Bronchial epithelial cell (primary cell): Measurements from ENCODE around the gene NFX1. TPM values are rescaled to one million over a fixed set of nuclear protein-coding genes. Genes with fewer than 3 reads are reported as not detected.
A peak's percentile ranks its signal among the peaks of the same experiment; 100 is the strongest.

Source experiments
- DNase-seq: peaks from one replicate; pipeline ENCODE4 v3.0.0-alpha.2; 2010; ENCODE audit warnings: low read depth
- FAIRE-seq: peaks from 2 replicates; lab custom pipeline; 2011; peaks lifted over from hg19 to GRCh38; lab: Jason Lieb, UNC
- H3K27me3 ChIP-seq: 2 replicates; pipeline ENCODE4 v1.5.1; 2011; ENCODE audit warnings: low read length; ENCODE audit not compliant: control insufficient read depth, insufficient read depth
- H3K36me3 ChIP-seq: 2 replicates; pipeline ENCODE4 v1.5.1; 2011; ENCODE audit warnings: low read length; ENCODE audit not compliant: control insufficient read depth, insufficient read depth
- H3K4me3 ChIP-seq: 2 replicates; pipeline ENCODE4 v1.5.1; 2011; ENCODE audit warnings: mild to moderate bottlenecking, low read depth, low read length, control low read depth
- total RNA-seq: library from RNA; depleted of rRNA; stranded (reverse); fragments of >200 nt; gene quantifications from 2 replicates; pipeline ENCODE4 v1.2.1, GENCODE V29; 2014
- TF ChIP-seq, protein P1 (sequence below): IDR thresholded peaks from 2 replicates; pipeline ENCODE4 v1.5.1; 2011; ENCODE audit warnings: mild to moderate bottlenecking, moderate library complexity, low read length, control low read depth, inconsistent platforms; ENCODE audit not compliant: insufficient read depth, severe bottlenecking

The NFX1 gene
- total RNA-seq, 1 donor from 2014 or later: 19.2 TPM

DNA sequence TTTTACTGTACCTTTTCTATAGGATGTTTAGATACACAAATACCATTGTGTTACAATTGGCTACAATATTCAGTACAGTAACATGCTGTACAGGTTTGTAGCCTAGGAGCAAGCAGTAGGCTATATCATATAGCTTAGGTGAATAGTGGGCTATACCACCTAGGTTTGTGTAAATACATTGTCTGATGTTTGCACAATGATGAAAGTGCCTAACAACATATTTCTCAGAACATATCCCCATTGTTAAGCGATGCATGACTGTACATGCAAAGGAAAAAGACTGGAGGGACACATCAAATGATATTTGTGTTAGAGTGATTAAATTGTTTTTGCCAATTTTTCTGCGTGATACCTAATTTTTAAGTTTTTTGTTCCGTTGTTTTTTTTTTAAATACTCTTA lies 20.2 kb upstream of the NFX1 start:
- DNase-seq (peak; percentile 77), FAIRE-seq (no peak)
- TF ChIP-seq, protein P1, sequence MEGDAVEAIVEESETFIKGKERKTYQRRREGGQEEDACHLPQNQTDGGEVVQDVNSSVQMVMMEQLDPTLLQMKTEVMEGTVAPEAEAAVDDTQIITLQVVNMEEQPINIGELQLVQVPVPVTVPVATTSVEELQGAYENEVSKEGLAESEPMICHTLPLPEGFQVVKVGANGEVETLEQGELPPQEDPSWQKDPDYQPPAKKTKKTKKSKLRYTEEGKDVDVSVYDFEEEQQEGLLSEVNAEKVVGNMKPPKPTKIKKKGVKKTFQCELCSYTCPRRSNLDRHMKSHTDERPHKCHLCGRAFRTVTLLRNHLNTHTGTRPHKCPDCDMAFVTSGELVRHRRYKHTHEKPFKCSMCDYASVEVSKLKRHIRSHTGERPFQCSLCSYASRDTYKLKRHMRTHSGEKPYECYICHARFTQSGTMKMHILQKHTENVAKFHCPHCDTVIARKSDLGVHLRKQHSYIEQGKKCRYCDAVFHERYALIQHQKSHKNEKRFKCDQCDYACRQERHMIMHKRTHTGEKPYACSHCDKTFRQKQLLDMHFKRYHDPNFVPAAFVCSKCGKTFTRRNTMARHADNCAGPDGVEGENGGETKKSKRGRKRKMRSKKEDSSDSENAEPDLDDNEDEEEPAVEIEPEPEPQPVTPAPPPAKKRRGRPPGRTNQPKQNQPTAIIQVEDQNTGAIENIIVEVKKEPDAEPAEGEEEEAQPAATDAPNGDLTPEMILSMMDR: no peak
- no peaks in the 10 kb centered on the region for H3K27me3 ChIP-seq
- peaks cover 11% of the 10 kb centered on the region for H3K36me3 ChIP-seq
- no peak overlapping the region for H3K4me3 ChIP-seq

GRCh38 chr9:33272061-33272460 lies 18.3 kb upstream of the NFX1 start:
- no peaks in the 10 kb centered on the region for H3K27me3 ChIP-seq
- no peak overlapping the region for H3K4me3 ChIP-seq
- TF ChIP-seq, protein P1: no peak
- H3K36me3 ChIP-seq: peaks cover 16% of the 10 kb centered on the region
- DNase-seq: no peak
- no peak for FAIRE-seq

- DNase-seq (no peak), FAIRE-seq (no peak)
- peaks cover 20% of the 10 kb centered on the region for H3K36me3 ChIP-seq
- no peaks in the 10 kb centered on the region for H3K27me3 ChIP-seq
- no peak overlapping the region for H3K4me3 ChIP-seq
- TF ChIP-seq, protein P1: no peak
These were observed 16.9 kb upstream of the NFX1 start for GRCh38 chr9:33273266-33273971.

DNA sequence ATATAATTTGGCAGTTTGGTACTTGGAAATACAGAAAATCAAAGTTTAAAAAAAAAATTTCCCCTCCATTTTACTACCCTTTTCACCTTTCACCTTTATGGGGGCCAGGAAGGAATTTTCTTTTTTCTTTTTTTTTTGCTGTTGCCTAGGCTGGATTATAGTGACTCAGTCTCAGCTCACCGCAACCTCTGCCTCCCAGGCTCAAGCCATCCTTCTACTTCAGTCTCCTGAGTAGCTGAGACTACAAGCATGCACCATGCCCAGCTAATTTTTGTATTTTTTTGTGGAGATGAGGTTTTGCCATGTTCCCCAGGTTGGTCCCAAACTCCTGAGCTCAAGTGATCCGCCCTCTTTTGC lies 16.4 kb upstream of the NFX1 start:
- TF ChIP-seq, protein P1: no peak
- Histone ChIP-seq H3K4me3 (no peak overlapping the region), H3K27me3 (no peaks in the 10 kb centered on the region), H3K36me3 (peaks cover 20% of the 10 kb centered on the region)
- FAIRE-seq: no peak
- no peak for DNase-seq

DNA sequence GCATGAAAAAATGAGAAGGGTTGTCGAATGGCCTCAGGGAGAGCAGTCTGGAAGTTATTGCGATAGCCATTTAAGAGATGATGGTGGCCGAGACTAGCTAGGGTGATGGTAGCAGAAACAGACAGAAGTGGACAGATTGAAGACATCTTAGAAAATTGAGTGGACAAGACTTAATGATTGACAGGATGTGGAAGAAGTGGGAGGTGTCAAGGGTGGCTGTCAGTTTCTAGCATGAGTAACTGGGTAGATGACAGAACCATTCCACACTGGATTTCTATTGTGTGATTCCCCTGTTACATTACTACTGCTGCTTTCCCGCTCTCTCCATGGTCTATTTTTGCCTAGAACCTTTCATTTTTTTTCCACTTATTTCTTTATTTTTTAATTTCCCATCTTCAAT lies 12.8 kb upstream of the NFX1 start:
- H3K36me3 ChIP-seq: peaks cover 17% of the 10 kb centered on the region
- FAIRE-seq (no peak), DNase-seq (no peak)
- H3K4me3 ChIP-seq: no peak overlapping the region
- no peaks in the 10 kb centered on the region for H3K27me3 ChIP-seq
- TF ChIP-seq, protein P1: no peak

- DNase-seq (no peak), FAIRE-seq (no peak)
- peaks cover 1% of the 10 kb centered on the region for H3K36me3 ChIP-seq
These were observed 4.8 kb upstream of the NFX1 start for GRCh38 chr9:33285502-33285901.

More at GRCh38 chr9:33285502-33285901, 4.8 kb upstream of the NFX1 start:
- H3K27me3 ChIP-seq: no peaks in the 10 kb centered on the region
- TF ChIP-seq, protein P1: no peak
- H3K4me3 ChIP-seq: no peak overlapping the region
